ENCODE data around the gene KIZ.
"Not testable (repeated sequence)": the region's sequence is repeated elsewhere in the genome, so short reads cannot be mapped to it uniquely, and the experiment has no call there.

The KIZ gene

GRCh38 chr20:21234324-21234723 lies 108.4 kb downstream of the KIZ start:
- DNase-seq, result peak; percentile 31

GRCh38 chr20:21234806-21235483 lies 109.1 kb downstream of the KIZ start:
- peak; percentile 55 for DNase-seq

- peak; percentile 89 for DNase-seq
These were observed 109.9 kb downstream of the KIZ start for GRCh38 chr20:21235484-21236445.

DNA sequence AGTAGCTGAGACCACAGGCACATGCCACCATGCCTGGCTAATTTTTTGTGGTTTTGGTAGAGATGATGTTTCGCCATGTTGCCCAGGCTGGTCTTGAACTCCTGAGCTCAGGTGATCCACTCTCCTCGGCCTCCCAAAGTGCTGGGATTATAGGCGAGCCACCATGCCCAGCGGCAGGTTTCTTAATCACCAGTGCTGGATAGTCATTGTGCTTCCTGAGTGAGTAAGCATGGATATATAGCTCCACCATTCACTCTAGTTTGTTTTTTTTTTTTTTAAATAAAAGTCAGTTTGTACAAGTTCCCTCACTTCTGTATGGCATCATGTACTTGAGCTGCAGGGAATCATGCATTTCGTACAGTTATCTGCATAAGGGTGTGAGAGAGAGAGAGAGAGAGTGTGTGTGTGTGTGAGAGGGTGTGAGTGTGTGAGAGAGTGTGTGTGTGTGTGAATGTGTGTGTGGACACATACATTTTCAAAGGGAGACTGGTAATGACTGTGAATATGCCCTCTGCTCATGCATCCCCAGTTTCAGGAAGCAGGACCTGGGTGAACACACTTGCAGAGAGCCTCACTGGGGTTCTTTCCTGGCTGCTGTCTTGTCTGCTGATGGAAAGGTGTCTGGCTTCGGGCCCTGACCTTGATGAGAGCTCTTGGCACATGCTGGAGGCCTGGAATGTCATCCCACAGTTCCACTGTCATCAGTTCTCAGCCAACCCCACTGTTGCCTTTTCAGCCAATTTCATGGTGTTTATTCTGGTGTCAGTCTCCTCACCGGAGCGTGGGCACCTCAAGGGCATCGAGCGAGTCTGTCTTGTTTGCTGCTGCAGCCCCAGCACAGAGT lies 112.3 kb downstream of the KIZ start:
- DNase-seq, result no peak

- DNase-seq, result no peak
These were observed 113.1 kb downstream of the KIZ start for GRCh38 chr20:21238818-21239536.

DNA sequence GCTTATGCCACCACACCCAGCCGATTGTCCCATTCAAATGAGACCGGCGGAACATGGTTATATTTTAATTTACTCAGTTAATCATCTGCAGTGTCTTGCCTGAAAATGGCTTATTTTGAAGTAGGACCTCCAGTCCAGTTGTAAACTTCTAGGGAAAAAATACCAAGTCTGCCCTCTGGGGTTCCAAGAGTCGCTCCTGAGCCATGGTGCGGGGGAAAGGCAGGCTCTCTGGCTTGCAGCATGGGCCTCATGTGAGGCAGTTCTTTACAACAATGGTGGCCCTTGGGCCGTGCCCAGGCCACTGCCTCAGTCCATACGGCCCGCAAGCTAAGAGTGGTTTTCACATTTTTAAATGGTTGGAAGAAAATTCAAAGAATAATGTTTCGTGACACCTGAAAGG lies 114.5 kb downstream of the KIZ start:
- DNase-seq, result no peak

- no peak for DNase-seq
These were observed 115.5 kb downstream of the KIZ start for GRCh38 chr20:21241406-21241805.

DNA sequence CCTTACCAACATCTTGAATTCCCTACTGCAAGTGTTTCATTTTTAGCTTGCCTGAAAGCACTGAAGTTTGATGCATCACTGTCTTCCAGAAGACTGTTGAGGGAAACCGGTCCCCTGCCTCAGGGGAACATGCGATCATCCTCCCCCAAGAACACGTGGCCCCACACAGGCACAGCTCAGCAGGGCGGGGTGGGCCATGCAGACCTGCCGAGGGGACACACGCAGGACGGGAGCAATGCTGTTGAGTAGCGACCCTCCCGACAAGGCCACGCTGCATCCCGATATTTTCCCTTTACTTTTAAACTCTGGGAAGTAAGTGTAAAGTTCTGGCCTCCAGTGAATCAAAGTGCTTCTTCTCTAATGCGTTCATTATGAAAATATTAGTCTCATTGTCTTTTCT lies 117.9 kb downstream of the KIZ start:
- no peak for DNase-seq

- no peak for DNase-seq
These were observed 118.9 kb downstream of the KIZ start for GRCh38 chr20:21244808-21245207.

DNA sequence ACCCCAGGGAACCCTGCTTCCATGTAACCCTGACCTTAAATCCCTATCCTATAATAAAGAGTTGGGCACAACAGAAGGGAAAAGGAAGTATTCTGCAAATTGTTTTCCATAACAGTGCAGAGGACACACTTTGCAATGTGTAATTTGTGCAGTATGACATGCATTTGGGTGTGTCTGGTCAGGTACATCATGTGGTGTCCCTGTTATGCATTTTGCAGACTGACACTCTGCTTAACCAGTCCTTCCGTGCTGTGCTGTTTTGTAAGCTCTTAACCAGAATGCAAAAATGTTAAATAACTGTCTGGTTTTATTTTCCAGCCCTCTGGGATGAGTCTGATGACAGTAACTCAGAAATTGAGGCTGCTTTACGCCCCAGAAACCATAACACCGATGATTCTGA lies 120.3 kb downstream of the KIZ start:
- DNase-seq, result no peak

- DNase-seq, result not testable (repeated sequence)
These were observed 121.8 kb downstream of the KIZ start for GRCh38 chr20:21247603-21248095.

GRCh38 chr20:21251278-21251677 lies 125.4 kb downstream of the KIZ start:
- DNase-seq, result no peak

- DNase-seq, result no peak
These were observed 131.3 kb downstream of the KIZ start for GRCh38 chr20:21257192-21257591.

DNA sequence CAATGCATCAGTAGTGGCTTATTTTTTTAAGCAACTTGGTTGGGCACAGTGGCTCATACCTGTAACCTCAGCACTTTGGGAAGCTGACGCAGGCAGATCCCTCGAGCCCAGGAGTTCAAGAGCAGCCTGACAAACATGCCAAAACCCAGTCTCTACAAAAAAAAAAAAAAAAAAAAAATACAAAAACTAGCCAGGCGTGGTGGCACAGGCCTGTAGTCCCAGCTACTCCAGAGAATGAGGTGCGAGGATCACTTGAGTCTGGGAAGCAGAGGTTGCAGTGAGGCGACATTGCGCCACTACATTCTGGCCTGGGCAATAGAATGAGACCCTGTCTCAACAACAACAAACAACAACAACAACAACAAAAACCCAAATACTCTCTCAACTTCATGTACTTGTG lies 132.5 kb downstream of the KIZ start:
- no peak for DNase-seq

- DNase-seq, result no peak
These were observed 133.5 kb downstream of the KIZ start for GRCh38 chr20:21259346-21259745.

GRCh38 chr20:21262812-21263211 lies 136.9 kb downstream of the KIZ start:
- DNase-seq, result no peak

DNA sequence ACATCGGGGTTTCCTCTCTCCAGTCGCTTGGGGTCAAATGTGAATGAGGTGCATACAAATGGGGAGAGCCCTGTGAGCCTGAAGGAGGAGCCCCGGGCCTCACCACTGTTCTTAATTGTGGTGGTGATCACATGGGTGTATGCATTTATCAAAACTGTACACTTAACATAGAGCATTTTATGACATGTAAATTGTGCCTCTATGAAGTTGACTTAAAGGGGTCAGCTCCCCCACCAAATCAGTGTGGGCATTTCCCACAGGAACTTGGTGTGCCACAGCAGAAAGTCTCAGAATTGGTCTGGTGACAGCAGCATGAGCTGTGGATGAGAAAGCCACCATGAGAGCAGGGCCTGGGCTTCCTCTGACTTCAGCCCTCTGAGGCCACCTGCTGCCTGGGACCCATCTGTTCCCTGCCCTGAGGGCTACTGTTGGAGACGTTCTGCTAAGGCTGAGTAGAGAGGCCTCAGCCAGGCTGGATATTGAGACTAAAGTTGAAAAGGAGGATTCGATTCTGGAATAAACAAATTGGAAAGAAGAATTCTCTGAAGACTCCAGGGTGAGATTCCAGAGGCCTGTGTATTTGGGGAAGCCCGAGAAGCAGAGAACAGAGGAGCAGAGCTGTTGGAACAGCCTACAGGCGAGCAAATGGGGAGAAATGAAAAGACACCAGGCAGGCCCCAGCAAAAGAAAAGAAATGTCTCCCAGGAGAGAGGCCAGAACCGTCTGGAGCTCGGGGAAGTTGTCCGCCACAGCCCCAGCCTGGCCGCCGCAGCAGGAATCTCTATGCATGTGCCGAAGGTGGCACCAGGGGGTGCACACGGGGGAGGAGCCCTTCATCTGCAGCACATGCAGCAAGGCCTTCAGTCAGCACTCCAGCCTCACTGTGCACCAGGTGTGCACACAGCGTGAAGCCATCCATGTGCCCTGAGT lies 139.6 kb downstream of the KIZ start:
- DNase-seq, result peak; percentile 37

GRCh38 chr20:21266191-21266536 lies 140.3 kb downstream of the KIZ start:
- peak; percentile 29 for DNase-seq

DNA sequence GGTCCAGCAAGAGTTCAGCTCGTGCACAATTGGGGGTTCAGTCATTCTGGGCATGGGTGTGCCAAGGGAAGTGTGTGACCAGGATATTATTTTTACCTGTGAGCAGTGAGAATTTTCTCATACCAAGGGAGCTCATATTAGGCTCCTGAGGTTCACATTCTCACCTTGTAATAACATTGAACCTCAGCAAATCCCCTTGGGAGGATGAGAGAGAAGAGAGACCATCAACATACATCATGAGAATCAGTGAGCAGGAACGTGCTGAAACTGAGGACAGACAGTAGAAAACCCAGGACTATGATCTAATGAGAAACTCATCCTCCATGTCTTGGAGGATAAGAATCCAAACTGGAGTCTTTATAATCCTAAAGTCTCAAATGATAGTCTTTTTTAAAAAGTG lies 143.9 kb downstream of the KIZ start:
- no peak for DNase-seq

GRCh38 chr20:21270806-21271205 lies 144.9 kb downstream of the KIZ start:
- DNase-seq, result no peak

DNA sequence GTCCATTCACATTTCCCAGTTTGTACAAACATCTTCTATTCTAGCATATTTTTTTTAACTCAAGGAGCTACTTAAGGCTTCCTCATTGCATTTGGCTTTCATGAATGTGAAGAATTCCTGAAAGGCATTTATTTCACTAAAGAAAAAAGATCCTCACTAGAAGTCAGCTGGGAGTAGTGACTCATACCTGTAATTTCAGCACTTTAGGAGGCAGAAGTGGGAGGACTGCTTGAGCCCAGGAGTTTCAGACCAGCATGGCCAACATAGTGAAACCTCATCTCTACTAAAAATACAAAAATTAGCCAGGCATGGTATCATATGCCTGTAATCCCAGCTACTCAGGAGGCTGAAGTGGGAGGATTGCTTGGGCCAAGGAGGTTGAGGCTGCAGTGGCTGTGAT lies 146.4 kb downstream of the KIZ start:
- DNase-seq, result no peak
